ENCODE measurements around the gene TNFRSF14.
"Not testable (repeated sequence)": the region's sequence is repeated elsewhere in the genome, so short reads cannot be mapped to it uniquely, and the experiment has no call there.

Gene TNFRSF14

DNA sequence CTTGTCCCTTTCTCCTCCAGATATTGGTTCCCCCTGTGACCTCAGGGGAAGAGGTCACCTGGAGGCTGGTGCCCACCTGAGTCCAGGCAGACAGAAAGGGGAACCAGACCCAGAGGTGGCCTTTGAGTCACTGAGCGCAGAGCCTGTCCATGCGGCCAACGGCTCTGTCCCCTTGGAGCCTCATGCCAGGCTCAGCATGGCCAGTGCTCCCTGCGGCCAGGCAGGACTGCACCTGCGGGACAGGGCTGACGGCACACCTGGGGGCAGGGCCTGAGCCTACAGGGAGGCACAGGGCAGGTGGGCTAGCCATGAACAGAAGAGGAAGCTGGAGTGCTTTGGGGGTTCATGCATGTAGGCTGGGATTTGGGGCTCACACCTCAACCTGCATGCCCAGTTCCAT, 2.7 kb downstream of the TNFRSF14 start:
- no peak for DNase-seq (ENCODE audit: insufficient read length, low spot score)
- no peak for FAIRE-seq
- no peak for TF ChIP-seq POLR2A (IDR thresholded peaks at IDR 0.05; ENCODE audit: low read depth, low read length)

DNA sequence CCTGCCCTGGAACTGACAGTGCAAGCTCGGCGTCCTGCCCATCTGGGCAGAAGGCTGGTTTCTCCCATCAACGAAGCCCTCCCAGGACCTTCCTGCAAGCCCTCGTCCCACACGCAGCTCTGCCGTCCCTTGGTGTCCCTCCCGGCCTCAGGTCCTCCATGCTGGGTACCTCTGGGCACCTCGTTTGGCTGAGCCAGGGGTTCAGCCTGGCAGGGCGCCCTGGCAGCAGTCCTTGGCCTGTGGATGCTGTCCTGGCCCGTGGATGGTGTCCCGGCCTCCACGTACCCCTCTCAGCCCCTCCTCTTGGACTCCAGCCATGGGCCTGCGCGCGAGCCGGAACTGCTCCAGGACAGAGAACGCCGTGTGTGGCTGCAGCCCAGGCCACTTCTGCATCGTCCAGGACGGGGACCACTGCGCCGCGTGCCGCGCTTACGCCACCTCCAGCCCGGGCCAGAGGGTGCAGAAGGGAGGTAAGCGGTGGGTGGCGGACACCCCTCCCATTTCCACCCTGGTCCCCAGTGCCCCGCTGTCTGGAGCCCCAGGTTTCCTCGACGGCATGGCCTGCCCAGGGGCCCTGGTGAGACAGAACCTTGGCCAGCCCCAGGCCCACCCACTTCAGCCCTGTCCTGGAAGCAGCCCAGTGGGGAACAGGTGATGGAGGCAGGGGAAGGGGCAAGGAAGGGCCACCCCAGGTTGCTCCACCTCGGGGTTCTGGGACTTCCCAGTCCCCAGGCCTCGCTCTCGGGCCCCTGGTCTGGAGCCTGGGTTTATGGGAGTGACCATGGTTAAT, 3.5 kb downstream of the TNFRSF14 start:
- no peak for FAIRE-seq
- TF ChIP-seq POLR2A (IDR thresholded peaks at IDR 0.05; ENCODE audit: low read depth, low read length) = no peak

DNA sequence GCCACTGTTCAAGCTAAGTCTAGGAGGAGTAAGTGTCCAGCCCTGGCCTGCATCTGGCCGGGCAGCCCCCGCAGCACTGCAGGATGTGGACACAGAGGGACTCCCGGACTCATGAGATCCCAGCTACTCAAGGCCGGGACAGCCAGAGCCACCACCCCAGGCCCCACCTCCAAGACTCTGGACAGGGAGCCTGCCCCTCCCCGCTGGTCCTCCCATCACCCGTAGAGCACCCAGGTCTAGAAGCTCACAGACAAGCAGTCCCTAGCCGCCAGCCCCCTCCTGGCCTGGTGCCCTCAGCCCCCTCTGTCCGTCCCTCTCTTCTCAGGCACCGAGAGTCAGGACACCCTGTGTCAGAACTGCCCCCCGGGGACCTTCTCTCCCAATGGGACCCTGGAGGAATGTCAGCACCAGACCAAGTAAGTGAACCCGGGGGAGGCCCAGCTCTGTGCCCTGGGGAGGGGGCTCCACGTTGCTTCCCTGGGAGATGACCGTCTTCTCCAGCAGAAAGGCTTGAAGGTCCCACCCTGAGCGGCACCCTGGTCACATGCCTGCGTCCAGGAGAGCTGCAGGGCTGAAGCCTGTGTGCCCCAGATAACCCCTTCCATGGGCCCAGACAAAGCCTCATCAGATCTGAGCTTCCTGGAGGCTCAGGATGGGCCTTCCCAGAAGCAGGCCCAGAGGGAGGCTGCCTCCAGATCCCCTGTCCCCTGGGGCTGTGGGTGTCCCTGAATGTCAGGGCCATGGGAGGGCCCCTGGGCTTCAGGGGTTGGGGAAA, 4.3 kb downstream of the TNFRSF14 start:
- DNase-seq (ENCODE audit: insufficient read length, low spot score) (no peak), FAIRE-seq (no peak)
- TF ChIP-seq POLR2A (IDR thresholded peaks at IDR 0.05; ENCODE audit: low read depth, low read length) = no peak

More for the DNA sequence above, 3.5 kb downstream of the TNFRSF14 start:
- DNase-seq (ENCODE audit: insufficient read length, low spot score) = no peak

DNA sequence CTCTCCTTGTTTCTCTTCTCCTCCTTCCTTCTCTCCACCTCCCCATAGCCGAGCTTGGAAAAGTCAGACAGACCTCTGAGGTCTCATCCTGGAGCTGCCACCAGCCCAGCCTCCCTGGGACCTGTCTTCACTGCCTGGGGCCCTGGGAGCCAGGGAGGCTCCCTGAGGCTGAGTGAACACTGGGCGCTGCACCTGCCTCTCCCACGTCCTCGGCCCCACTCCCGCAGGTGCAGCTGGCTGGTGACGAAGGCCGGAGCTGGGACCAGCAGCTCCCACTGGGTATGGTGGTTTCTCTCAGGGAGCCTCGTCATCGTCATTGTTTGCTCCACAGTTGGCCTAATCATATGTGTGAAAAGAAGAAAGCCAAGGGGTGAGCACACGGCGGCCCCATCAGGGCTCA, 5.3 kb downstream of the TNFRSF14 start:
- DNase-seq (ENCODE audit: insufficient read length, low spot score) (no peak), FAIRE-seq (no peak)
- TF ChIP-seq POLR2A (IDR thresholded peaks at IDR 0.05; ENCODE audit: low read depth, low read length) = no peak

DNA sequence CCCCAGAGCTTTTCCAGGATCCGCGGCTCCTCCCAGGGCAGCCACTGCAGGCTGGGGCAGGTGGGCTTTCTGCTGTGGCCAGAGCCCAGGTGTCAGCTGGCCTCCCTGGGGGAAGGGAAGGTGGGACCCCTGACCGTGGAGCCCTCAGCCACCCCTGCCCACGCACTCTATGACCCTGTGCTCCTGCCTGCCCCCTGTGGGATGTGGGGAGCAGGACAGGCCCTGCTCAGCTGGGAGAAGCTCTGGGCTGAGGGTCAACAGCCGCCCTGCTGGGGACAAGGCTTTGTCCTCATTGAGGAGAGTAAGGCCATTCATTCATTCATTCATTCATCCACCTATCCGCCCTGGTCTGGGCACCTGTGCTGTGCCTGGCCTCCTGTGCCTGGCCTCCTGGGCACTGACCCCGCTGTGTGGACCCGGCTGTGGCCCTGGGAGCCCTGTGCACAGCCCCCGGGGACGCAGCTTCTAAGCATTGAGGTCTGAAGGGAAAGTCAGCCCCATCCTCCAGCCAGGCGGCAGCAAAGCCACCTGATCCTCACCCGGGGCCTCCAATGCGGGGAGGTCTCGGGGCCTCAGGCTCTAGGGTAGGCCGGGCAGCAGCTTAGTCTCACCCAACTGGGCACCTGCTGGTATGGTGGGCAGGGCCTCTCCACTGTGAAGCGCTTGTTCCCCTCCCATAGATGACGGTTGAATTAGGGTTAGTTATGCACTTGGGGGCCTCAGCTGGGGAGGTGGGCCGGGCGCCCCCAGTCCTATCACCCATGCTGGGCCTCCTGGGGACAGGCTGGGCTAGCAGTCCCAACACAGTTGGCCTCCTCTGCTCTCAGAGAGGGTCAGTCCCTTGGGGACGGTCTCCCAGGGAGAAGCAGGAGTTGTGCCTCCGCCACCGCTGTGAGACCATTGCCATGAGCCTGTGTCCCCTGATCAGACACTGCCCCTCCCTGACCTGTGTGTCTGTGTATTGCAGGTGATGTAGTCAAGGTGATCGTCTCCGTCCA, 6.0 kb downstream of the TNFRSF14 start:
- TF ChIP-seq POLR2A (IDR thresholded peaks at IDR 0.05; ENCODE audit: low read depth, low read length) = no peak
- no peak for FAIRE-seq
- no peak for DNase-seq (ENCODE audit: insufficient read length, low spot score)

DNA sequence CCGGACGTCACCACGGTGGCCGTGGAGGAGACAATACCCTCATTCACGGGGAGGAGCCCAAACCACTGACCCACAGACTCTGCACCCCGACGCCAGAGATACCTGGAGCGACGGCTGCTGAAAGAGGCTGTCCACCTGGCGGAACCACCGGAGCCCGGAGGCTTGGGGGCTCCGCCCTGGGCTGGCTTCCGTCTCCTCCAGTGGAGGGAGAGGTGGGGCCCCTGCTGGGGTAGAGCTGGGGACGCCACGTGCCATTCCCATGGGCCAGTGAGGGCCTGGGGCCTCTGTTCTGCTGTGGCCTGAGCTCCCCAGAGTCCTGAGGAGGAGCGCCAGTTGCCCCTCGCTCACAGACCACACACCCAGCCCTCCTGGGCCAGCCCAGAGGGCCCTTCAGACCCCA, 7.0 kb downstream of the TNFRSF14 start:
- TF ChIP-seq POLR2A (IDR thresholded peaks at IDR 0.05; ENCODE audit: low read depth, low read length) = no peak
- FAIRE-seq (no peak), DNase-seq (ENCODE audit: insufficient read length, low spot score) (no peak)

DNA sequence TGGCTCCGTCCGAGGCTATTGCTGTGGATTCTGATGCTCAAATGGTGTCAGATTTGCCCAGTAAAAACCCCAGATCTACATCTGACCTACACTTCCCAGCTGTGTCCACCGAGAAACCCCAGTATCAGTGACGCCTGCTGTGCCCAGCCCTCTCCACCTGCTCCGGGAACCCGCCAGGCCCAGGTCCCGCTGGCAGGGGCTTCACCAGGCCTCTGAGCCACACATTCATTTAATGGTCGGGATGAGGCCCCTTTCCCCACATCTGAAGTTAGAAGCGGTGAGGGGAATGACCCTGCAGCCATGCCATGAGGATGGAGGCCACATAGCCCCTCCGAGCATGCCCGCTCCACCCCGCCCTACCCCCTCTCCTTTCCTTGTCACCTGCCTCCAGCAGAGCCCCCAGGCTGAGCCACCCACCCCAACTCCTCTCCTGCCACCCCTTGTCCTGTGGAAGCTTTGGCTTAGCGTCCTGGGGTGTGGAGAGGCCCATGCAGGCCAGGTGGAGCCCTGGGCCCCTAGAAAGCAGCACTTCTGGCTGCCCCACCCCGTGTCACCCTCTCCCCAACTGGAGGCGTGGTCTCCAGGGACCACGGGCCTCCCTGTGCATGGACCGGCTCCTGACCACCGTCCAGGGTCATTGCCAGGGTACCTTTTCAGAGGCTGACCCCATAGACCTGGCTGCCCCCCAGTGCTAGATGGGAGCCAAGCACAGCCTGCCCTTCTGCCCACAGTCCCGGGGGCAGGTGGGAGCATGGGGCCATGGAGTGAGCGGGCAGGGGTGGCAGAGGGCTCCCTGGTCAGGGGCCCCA, 8.0 kb downstream of the TNFRSF14 start:
- DNase-seq (ENCODE audit: insufficient read length, low spot score) (no peak), FAIRE-seq (no peak)
- TF ChIP-seq POLR2A (IDR thresholded peaks at IDR 0.05; ENCODE audit: low read depth, low read length) = no peak

DNA sequence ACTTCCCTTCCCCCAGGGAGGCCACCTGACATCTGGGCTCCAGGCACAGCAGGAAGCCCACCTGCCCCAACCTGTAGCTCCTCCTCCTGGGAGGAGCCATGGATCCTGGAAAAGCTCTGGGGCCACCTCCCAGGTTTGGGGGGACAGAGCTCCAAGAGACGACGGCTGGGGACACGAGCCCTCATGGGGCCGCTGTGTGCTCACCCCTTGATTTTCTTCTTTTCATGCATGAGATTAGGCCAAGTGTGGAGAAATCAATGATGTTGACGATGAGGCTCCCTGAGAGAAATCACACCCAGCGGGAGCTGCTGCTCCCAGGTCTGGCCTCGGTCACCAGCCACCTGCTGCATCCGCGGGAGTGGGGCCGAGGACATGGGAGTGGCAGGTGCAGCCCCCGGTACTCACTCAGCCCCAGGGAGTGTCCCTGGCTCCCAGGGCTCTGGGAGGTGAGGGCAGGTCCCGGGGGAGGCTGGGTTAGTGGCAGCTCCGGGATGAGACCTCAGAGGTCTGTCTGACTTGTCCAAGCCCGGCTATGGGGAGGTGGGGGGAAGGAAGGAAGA, 8.7 kb downstream of the TNFRSF14 start:
- no peak for DNase-seq (ENCODE audit: insufficient read length, low spot score)
- no peak for FAIRE-seq

DNA sequence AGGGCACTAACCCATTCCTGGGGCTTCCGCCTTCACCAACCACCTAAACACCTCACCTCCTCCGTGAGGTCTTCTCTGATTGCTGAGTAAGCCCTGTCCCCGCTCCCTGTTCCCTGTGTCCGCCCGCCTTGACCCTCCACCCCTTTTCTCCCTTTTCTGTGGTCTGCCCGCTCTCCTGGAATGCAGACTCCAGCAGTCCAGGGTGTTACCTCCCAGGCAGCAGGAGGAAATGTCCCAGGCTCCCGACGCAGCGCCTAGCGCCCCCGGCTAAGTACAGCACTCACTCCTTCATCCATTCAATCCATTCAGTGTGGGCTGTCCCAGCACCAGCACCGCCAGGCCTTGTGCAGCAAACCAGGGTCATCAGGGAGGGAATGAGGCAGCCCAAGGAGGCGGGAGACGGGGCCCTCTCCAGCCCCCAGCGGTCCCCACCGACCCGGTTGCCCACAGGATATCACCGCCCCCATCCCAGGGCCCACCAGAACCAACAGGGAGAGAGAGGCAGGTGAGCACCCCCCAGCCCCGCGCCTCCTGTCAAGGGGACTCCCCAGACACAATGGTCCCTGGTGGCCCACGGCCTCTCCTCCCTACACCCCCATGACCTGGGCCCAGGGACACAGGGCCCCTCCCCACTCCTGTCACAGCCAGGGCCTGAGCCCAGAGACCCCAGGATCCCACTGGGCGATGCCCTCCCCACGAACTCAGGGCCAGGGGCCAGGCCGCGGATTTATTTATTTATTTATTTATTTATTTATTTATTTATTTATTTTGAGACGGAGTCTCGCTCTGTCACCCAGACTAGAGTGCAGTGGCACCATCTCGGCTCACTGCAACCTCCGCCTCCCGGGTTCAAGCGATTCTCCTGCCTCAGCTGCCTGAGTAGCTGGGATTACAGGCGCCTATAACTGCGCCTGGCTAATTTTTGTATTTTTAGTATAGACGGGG, 10.2 kb downstream of the TNFRSF14 start:
- DNase-seq (ENCODE audit: insufficient read length, low spot score) (no peak), FAIRE-seq (no peak)
- TF ChIP-seq POLR2A (IDR thresholded peaks at IDR 0.05; ENCODE audit: low read depth, low read length) = no peak

More for the DNA sequence above, 8.7 kb downstream of the TNFRSF14 start:
- no peak for TF ChIP-seq POLR2A (IDR thresholded peaks at IDR 0.05; ENCODE audit: low read depth, low read length)

DNA sequence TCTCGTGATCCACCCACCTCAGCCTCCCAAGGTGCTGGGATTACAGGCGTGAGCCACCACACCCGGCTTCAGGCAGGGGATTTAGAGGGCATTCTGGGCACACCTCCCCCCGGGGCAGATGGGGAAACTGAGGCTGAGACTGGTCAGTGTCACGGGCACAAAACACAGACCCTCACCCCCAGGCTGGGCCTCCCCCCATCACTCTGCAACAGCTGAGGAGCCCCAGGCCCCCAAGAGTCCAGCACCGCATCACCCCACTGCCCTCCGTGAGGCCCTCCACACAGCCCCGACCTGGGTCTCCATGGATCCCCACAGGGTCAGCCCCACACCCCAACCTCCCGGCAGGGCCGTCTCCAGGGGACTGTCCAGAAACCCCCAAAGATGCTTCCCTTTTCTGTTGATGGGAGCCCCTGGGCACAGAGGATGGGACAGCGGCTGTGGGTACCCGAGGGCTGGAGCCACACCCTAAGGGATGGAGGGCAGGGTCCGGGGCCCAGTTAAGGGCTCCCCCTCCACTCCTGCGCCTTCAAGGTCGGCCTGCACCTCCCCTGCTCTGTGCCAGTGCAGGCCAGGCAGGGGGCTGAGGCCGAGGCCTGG, 11.0 kb downstream of the TNFRSF14 start:
- DNase-seq (ENCODE audit: insufficient read length, low spot score) (no peak), FAIRE-seq (no peak)
- TF ChIP-seq POLR2A (IDR thresholded peaks at IDR 0.05; ENCODE audit: low read depth, low read length) = no peak

DNA sequence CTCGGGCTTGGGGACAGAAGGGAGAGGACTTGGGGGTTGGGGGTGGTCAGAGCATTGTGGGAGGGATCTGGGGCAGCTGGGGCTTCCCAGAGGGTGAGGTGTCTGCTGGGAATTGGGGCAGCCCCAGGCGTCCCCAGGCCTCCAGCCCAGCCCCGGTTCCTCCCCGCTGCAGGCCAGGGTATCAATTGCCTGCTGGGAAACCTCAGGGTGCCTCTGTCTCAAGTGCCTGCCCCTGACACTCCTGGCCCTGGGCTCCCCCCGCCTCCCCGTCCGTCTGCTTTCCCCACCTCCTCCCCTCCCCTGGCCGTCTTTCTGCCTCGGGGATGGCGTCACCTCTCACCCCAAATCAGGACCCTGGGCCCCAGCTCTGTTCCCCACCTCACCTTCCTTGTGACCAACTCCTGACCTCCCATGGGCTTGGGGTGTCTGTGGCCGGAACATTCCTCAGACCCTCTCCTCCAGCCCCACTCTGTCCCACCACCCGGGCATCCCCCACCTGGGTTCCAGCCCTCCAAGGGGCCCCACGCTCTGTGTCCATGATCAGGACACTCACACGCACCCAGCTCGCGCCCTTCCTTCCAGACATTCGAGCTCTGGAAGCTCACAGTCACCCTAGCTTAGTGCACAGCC, 12.1 kb downstream of the TNFRSF14 start:
- DNase-seq (ENCODE audit: insufficient read length, low spot score); FAIRE-seq: not testable (repeated sequence)
